COLO668 (cell line): ENCODE data around the gene APOBEC2.
A peak's percentile ranks its signal among the peaks of the same experiment; 100 is the strongest.
"Not testable (repeated sequence)": the region's sequence is repeated elsewhere in the genome, so short reads cannot be mapped to it uniquely, and the experiment has no call there.

Experiments used
- DNase-seq: peaks from one replicate; lab custom pipeline; 2025; ENCODE audit not compliant: unreplicated experiment; lab: John Stamatoyannopoulos, UW

Gene APOBEC2

GRCh38 chr6:41053041-41053440, at the start of gene APOBEC2:
Gene APOBEC2 (plus strand): TSS chr6:41053202. CDS start chr6:41053348, 146 bp downstream.
- DNase-seq, result no peak

- peak; percentile 22 for DNase-seq
Measured at GRCh38 chr6:41006217-41006616, 46.8 kb upstream of the APOBEC2 start.

GRCh38 chr6:41006980-41007379, 46.0 kb upstream of the APOBEC2 start:
- DNase-seq, result not testable (repeated sequence)

GRCh38 chr6:41008011-41008410, 45.0 kb upstream of the APOBEC2 start:
- no peak for DNase-seq

GRCh38 chr6:41009669-41010068, 43.3 kb upstream of the APOBEC2 start:
- DNase-seq, result no peak

GRCh38 chr6:41011673-41012072, 41.3 kb upstream of the APOBEC2 start:
- no peak for DNase-seq

- no peak for DNase-seq
Measured at GRCh38 chr6:41013466-41014153, 39.4 kb upstream of the APOBEC2 start.

GRCh38 chr6:41014780-41015179, 38.2 kb upstream of the APOBEC2 start:
- DNase-seq, result no peak

- not testable (repeated sequence) for DNase-seq
Measured at GRCh38 chr6:41015860-41016259, 37.1 kb upstream of the APOBEC2 start.

- DNase-seq, result no peak
Measured at GRCh38 chr6:41017663-41018062, 35.3 kb upstream of the APOBEC2 start.

- DNase-seq, result peak; percentile 21
Measured at GRCh38 chr6:41021832-41022231, 31.2 kb upstream of the APOBEC2 start.

- no peak for DNase-seq
Measured at GRCh38 chr6:41022294-41022693, 30.7 kb upstream of the APOBEC2 start.

GRCh38 chr6:41023114-41023513, 29.9 kb upstream of the APOBEC2 start:
- DNase-seq, result no peak

- DNase-seq, result no peak
Measured at GRCh38 chr6:41025966-41026530, 27.0 kb upstream of the APOBEC2 start.

- no peak for DNase-seq
Measured at GRCh38 chr6:41027241-41027640, 25.8 kb upstream of the APOBEC2 start.

GRCh38 chr6:41027799-41028560, 25.0 kb upstream of the APOBEC2 start:
- peak; percentile 40 for DNase-seq

- no peak for DNase-seq
Measured at GRCh38 chr6:41028561-41029412, 24.2 kb upstream of the APOBEC2 start.

GRCh38 chr6:41032830-41033229, 20.2 kb upstream of the APOBEC2 start:
- no peak for DNase-seq

- no peak for DNase-seq
Measured at GRCh38 chr6:41033776-41034175, 19.2 kb upstream of the APOBEC2 start.

GRCh38 chr6:41036186-41036585, 16.8 kb upstream of the APOBEC2 start:
- no peak for DNase-seq

- DNase-seq, result no peak
Measured at GRCh38 chr6:41036601-41037000, 16.4 kb upstream of the APOBEC2 start.
